Hematopoietic multipotent progenitor cell (in vitro differentiated cells): ENCODE measurements around the gene MSX1. TPM values are rescaled to one million over a fixed set of nuclear protein-coding genes. Genes with fewer than 3 reads are reported as not detected.

ENCODE experiments used
- DNase-seq, 3 donors: peaks; one replicate each; pipeline ENCODE4 v3.0.0-alpha.2; 2011 to 2015; ENCODE audit warnings: low read depth in 2 of 3, low spot score in 2 of 3
- total RNA-seq: library from RNA; depleted of rRNA; stranded (reverse); fragments of >200 nt; gene quantifications from one replicate; pipeline ENCODE4 v1.2.3, GENCODE V29; 2012

MSX1 gene
- total RNA-seq, 1 donor, result under 0.01 TPM

- no peak for DNase-seq
Measured at GRCh38 chr4:4838936-4839810, 20.3 kb upstream of the MSX1 start.

GRCh38 chr4:4840351-4840750, 19.1 kb upstream of the MSX1 start:
- no peak for DNase-seq

DNA sequence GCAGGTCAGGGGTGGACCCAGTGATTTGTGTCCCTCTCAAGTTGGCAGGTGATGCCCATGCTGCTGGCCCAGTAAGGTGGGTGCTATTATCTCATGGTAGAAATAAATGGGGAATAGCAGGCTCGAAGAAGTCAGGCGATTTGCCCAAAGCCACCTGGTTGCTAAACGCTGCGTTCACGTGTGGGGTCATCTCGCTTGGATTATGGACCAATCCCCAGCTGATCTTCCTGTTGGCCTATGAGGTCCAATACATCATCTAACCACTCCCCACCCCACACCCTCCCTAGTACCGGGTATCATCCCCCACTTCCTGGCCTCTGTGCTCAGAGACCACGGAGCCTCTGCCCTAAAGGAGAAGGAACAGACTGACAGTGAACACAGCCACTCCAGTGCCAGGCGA, 18.3 kb upstream of the MSX1 start:
- no peak for DNase-seq

DNA sequence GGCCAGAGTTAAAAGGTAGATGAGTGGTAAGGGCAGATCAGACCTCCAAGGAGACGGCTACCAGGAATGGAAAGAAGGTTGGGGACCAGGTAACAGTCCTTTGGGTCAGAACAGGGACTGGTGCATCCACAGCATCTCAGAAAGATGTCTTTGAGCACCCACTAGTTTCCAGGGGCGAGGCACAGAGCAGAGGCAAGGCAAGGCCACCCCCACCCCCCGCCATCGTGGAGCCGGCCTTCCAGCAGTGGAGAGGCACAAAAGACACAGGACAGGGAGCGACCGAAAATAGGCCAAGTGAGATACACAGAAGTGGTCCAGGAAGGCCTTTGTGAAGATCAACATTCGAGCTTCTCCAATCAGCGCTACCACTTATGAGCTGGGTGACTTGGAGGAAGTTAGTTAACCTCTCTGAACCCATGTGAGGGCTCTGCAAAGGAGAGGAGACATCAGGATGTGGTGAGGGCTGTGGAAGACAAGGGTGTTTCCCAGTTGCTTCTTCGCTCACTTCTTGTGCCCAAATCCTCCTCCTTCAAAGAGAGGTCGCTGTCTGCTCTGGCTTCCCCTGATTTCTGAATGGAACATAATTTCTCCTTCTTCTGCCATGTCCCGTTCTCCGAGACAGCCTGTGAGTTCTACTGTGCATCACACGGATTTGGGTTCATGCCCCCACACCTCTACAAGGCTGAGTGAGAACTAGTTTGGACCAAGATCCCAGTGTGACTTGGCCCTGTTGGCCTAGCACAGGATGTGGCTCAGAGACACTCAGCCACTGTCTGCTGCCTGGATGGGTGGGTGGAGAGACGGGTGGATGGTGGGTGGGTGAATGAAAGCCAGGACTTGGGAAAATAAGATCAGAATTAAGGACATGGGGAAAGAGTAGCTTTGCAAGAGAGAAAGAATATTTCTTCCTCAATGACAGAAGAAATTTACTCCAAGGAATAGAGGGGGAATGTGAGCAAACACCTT, 16.7 kb upstream of the MSX1 start:
- DNase-seq, result no peak

DNA sequence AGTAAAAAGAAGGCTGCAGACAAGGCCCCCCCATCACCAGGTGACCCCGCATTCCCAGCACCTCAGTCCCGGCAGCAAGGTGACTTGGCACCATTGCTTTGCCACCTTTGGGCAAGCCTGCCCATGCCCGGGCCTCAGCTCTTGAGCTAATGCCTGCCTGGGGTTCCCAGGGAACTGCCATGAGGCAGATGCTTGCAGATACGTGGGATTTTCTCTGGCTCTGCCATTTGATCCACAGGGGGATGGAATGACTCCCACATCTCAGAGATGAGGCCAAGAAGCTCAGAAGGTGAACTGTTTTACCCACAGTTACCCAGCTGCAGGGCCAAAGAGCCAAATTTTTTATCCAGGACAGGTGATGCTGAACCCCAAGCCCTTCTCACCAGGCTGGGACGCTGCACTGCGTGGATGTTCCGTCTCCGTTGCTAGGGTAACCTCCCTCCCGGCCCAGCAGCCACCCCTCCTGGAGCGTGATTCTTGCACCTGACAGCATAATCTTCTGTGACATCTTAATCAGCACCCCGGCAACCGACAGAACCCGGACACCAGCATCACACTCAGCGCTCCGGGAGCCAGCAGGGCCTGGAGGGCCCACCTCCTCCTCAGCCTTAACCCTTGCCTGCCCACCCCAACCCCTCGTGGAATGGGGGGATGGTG, 15.7 kb upstream of the MSX1 start:
- no peak for DNase-seq

DNA sequence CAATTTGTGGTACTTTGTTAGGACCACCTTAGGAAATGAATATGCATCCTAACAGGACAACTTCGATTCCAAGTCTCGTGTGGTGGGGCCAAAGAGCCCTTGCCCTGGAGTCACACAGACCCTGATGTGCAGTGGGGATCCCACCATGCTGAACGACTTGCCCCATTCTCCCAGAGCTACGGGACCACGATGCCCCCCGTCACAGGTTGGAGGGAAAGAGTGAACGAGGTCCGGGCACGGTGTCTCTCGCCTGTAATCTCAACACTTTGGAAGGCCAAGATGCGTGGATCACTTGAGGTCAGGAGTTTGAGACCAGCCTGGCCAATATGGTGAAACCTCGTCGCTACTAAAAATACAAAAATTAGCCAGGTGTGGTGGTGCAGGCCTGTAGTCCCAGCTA, 14.4 kb upstream of the MSX1 start:
- no peak for DNase-seq

DNA sequence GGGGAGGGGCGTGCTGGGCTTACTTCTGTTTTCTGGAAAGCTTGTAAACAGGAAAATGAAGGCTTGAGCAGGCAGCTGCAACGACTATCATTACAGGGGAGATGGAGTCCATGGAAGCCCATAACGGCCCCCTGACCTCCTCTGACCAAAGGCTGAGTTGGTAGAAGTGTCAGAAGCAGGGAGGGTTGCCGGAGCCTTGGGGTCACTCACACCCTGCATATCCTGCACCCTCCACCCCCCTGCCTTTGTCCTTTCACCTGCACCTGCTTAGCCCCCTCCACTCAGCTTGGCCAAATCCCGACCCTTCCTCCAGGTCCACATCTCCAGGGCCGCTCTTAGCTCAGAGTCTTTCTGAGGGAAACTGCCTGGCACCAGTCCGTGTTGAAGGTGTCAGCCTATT, 12.5 kb upstream of the MSX1 start:
- DNase-seq, result peak in 1 of 3 donors; percentile 12

GRCh38 chr4:4848540-4848939, 10.9 kb upstream of the MSX1 start:
- DNase-seq, result no peak

DNA sequence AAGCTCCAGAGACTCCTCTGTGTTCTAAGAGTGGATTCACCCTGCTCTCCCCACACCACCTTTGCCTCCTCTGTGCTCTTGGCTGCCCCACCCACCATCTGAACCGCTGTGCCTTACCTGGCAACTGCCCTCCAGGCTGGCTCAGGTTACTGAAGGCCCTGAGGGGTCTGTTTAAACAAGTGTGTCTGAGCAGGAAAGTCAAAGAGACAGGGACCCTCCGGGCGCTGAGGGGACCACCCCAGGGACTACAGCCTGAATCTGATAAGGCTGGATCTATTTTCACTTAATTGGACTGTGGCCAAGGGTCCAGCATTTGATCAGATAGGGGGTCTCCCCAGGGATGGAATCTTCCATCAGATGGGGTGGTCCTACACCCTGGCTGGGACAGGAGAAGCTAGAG, 10.4 kb upstream of the MSX1 start:
- no peak for DNase-seq

- no peak for DNase-seq
Measured at GRCh38 chr4:4849524-4850193, 9.8 kb upstream of the MSX1 start.

DNA sequence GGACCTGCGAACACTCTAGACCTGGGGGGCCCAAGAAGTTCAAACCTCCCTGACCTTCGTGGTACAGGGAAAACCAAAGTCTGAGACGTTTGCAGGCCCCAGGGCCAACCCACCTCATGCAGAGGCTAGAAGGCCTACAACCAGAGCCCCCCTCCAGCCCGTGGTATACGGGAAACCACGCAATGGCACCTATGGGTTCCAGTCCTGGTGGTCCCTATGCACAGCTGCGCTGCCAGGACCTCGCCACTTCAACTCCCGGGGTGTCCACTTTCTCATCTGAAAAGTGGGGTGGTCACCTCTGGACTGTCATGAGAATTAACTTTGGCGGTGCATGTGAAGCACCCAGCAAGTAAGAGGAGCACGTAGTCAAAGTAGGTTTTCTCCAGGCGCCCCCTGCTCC, 8.4 kb upstream of the MSX1 start:
- no peak for DNase-seq

DNA sequence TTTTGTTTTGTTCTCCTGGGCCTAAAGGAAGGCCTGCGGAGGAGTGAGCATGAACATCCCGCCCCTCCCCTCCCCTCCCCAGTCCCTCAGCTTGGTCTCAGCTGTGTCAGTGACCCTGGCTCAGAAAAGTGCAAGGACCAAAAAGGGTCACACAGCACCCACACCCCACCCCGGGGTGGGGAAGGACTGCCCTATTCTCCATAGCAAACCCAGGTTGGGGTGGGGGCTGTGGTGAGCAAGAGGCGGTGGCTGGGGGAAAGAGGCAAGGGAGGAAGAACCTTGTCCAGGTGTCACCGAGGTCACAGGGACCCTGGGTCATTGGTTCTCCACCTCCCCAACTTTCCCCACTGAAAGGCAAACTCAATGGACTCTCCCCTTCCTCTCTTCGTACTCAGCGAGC, 7.6 kb upstream of the MSX1 start:
- no peak for DNase-seq

DNA sequence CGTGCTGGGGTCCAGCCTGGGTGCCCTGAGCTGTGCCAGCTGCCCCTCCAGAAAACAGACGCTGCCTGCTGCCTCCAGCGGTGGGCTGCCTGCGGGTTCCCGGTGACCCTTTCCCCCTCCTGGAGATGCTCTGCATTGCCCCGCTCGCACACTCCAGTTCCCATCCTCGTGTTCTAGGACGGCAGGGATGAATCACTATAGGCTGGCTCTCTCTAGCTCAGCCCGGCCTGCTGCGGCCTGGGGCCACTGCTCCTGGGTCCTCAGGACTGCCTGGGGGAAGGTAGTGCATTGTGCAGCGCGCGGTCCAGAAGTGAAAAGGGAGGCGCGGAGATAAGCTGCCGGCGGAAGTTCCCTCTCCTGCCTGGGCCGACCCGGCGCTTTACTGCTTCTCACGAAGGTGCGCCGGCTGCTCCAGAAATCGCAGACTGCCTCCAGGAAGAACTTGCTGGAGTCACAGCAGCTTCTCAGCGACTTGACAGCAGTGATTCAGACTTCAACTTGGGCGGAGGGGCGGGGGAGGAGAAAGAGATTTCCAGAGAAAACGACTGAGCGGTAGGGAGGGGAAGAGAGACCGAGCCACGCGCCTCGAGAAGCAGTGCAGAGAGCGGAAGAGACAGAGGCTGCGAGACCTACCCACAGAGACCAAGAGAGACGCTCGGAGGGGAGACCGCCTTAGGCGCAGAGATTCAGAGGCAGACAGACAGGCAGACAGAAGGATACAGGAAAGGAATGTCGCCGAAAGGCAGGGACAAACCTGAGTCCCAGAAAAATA, 6.7 kb upstream of the MSX1 start:
- peak in 2 of 3 donors; percentile 22 to 52 for DNase-seq

GRCh38 chr4:4853371-4853823, 6.1 kb upstream of the MSX1 start:
- peak in 1 of 3 donors; percentile 9 for DNase-seq

DNA sequence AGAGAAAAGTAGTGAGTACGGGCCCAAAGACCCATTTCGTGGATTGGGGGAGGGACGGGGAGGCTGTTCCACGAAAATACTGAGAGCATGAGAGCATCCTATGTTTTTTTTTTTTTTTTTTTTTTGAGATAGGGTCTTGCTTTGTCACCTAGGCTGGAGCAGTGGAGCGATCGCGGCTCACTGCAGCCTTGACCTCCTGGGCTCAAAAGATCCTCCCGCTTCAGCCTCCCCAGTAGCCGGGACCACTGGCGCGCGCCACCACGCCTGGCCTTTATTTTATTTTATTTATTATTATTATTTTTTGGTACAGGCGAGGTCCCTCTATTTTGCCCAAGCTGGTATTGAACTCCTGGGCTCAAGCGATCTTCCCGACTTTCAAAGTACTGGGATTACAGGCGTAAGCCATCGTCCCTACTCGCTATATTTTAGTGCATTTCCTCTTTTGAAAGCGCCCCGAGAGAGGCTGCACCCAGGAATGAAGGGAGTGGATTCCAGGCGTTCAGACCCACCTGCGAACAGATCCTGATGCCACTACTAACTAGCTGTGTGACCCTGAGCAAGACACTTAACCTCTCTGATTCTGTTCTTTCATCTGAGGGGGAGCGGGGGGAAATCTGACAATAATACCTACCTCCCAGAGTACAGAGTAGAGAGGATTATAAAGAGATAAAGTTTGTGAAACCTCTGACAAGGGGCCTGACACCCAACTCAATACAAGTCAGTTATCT, 5.4 kb upstream of the MSX1 start:
- DNase-seq, result no peak

- peak in 1 of 3 donors; percentile 7 for DNase-seq
Measured at GRCh38 chr4:4854649-4855295, 4.7 kb upstream of the MSX1 start.

GRCh38 chr4:4855301-4856070, 4.0 kb upstream of the MSX1 start:
- peak in 1 of 3 donors; percentile 16 for DNase-seq
